Measurements from ENCODE around the gene THUMPD1.

DNA sequence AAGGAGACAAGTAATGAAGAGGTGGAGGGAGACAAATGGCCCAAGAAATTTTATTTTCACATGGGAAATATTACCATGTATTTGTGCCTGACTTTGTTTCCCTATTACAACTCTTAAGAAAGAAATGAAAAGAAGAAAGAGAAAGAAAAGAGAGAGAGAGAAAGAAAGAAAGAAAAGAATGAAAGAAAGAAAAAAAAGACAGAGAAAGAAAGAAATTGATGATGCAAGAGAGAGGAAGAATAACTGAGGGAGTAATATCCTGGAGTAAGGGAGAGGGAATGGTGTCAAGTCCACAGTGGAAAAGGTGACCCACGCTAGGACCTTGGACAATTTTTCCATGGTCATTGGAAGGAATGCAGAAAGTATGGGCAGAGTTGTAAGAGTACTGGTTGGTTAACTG lies 12.1 kb upstream of the THUMPD1 start:
- TF ChIP-seq, protein P1, sequence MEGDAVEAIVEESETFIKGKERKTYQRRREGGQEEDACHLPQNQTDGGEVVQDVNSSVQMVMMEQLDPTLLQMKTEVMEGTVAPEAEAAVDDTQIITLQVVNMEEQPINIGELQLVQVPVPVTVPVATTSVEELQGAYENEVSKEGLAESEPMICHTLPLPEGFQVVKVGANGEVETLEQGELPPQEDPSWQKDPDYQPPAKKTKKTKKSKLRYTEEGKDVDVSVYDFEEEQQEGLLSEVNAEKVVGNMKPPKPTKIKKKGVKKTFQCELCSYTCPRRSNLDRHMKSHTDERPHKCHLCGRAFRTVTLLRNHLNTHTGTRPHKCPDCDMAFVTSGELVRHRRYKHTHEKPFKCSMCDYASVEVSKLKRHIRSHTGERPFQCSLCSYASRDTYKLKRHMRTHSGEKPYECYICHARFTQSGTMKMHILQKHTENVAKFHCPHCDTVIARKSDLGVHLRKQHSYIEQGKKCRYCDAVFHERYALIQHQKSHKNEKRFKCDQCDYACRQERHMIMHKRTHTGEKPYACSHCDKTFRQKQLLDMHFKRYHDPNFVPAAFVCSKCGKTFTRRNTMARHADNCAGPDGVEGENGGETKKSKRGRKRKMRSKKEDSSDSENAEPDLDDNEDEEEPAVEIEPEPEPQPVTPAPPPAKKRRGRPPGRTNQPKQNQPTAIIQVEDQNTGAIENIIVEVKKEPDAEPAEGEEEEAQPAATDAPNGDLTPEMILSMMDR (IDR thresholded peaks at IDR 0.05; ENCODE audit: low read depth, low read length, poor library complexity, severe bottlenecking): no peak
- TF ChIP-seq EZH2phosphoT487 (IDR thresholded peaks at IDR 0.05; ENCODE audit: borderline replicate concordance, low read length): no peak
